ENCODE data around the gene DRGX.

The DRGX gene

GRCh38 chr10:49334964-49335363 lies 60.9 kb downstream of the DRGX start:
- DNase-seq: no peak

- no peak for DNase-seq
These were observed 62.7 kb downstream of the DRGX start for GRCh38 chr10:49333192-49333591.

GRCh38 chr10:49332768-49333167 lies 63.1 kb downstream of the DRGX start:
- DNase-seq: no peak

- no peak for DNase-seq
These were observed 63.6 kb downstream of the DRGX start for GRCh38 chr10:49332333-49332732.

- no peak for DNase-seq
These were observed 64.5 kb downstream of the DRGX start for GRCh38 chr10:49331431-49331830.

GRCh38 chr10:49330127-49330665 lies 65.7 kb downstream of the DRGX start:
- DNase-seq: no peak

- DNase-seq: no peak
These were observed 66.8 kb downstream of the DRGX start for GRCh38 chr10:49329146-49329505.

- DNase-seq: no peak
These were observed 67.3 kb downstream of the DRGX start for GRCh38 chr10:49328401-49329145.

GRCh38 chr10:49327036-49327813 lies 68.7 kb downstream of the DRGX start:
- no peak for DNase-seq

GRCh38 chr10:49325916-49326783 lies 69.7 kb downstream of the DRGX start:
- no peak for DNase-seq

GRCh38 chr10:49325131-49325915 lies 70.6 kb downstream of the DRGX start:
- no peak for DNase-seq

- DNase-seq: no peak
These were observed 71.2 kb downstream of the DRGX start for GRCh38 chr10:49324711-49325110.

GRCh38 chr10:49323896-49324270 lies 72.0 kb downstream of the DRGX start:
- no peak for DNase-seq

- DNase-seq: no peak
These were observed 72.6 kb downstream of the DRGX start for GRCh38 chr10:49323171-49323895.

GRCh38 chr10:49322371-49323170 lies 73.3 kb downstream of the DRGX start:
- no peak for DNase-seq

- no peak for DNase-seq
These were observed 74.9 kb downstream of the DRGX start for GRCh38 chr10:49321021-49321420.

GRCh38 chr10:49320191-49320590 lies 75.7 kb downstream of the DRGX start:
- no peak for DNase-seq

GRCh38 chr10:49319206-49319605 lies 76.7 kb downstream of the DRGX start:
- no peak for DNase-seq

- no peak for DNase-seq
These were observed 77.1 kb downstream of the DRGX start for GRCh38 chr10:49318755-49319154.

GRCh38 chr10:49318028-49318427 lies 77.9 kb downstream of the DRGX start:
- DNase-seq: no peak

GRCh38 chr10:49314806-49315205 lies 81.1 kb downstream of the DRGX start:
- no peak for DNase-seq

Measured in femur (tissue), 1 donor.